Right ventricle myocardium superior (tissue), 1 donor: ENCODE data around the gene MYL5. TPM values are rescaled to one million over a fixed set of nuclear protein-coding genes. Genes with fewer than 3 reads are reported as not detected.

Source experiments
- ATAC-seq: fragments of 200-7000 bp; cut with Tn5 transposase; one replicate; pipeline ENCODE4 v1.9.1; 2020; ENCODE audit warnings: mild to moderate bottlenecking; ENCODE audit not compliant: poor library complexity
- DNase-seq: peaks from one replicate; pipeline ENCODE4 v3.0.0-alpha.2; 2020
- intact Hi-C: fragments of 100-400 bp; cut with DNase I; formaldehyde crosslinking; loops from one replicate; pipeline ENCODE4 v1.11.2; 2022
- total RNA-seq: library from RNA; stranded (reverse); fragmentation: NEBNext Ultra II Directional; extraction: Animal tissue kit (Norgen Biotek cat#: 25700); gene quantifications from one replicate; pipeline ENCODE4 v1.2.1, GENCODE V29; 2021
- donor health status: DM: no; HTN: yes; CAD: no; lungs with severe emphysema.

Gene MYL5
- total RNA-seq, 1 donor from 2014 or later, result 3.7 TPM

DNA sequence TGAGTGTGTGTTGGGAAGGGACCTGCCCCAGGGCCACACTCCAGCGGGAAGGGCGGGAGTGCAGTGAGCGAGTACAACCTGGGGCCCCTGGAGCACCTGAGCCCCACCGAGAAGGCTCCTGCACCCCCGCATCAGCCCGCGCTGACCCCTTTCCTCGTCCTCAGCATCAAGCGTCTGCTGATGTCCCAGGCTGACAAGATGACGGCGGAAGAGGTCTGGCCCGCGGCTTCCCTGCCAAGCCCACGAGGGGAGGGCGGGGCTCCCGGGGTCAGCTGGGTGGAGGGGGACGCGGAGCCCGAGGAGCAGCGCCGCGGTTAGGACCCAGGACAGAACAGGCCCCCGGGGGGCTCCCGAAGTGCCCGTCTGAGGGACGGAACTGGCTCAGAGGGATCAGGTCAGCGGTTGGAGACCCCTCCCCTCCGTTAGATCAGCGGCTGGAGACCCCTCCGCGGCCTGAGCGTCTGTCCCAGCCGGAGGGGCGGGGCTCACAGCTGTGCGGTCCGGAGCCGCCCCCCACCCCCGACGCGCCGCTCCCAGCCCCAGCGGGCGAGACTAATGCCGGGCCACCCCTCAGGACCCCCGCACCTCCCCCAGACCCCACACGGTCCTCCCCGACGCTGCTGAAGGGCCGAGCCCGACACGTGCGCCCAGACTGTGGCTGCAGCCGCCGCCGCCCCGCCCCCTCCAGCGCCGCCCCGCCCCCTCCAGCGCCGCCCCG lies 6.7 kb downstream of the MYL5 start:
- intact Hi-C loops, result no loop called here
- ATAC-seq (peak; percentile 58), DNase-seq (peak; percentile 84)

GRCh38 chr4:681736-682451 lies 7.6 kb downstream of the MYL5 start:
- ATAC-seq (no peak), DNase-seq (peak; percentile 67)
- intact Hi-C loops, result no loop called here

- intact Hi-C loops, result no loop called here
- DNase-seq (peak; percentile 40), ATAC-seq (no peak)
Measured at GRCh38 chr4:682490-683172, 8.3 kb downstream of the MYL5 start.

- ATAC-seq (no peak), DNase-seq (peak; percentile 42)
- intact Hi-C loops, result no loop called here
Measured at GRCh38 chr4:683247-683897, 9.0 kb downstream of the MYL5 start.

- intact Hi-C loops, result no loop called here
- DNase-seq (peak; percentile 88), ATAC-seq (peak; percentile 27)
Measured at GRCh38 chr4:683982-684622, 9.8 kb downstream of the MYL5 start.

- peak; percentile 38 for DNase-seq
- intact Hi-C loops, result no loop called here
- ATAC-seq, result no peak
Measured at GRCh38 chr4:684623-685327, 10.4 kb downstream of the MYL5 start.

DNA sequence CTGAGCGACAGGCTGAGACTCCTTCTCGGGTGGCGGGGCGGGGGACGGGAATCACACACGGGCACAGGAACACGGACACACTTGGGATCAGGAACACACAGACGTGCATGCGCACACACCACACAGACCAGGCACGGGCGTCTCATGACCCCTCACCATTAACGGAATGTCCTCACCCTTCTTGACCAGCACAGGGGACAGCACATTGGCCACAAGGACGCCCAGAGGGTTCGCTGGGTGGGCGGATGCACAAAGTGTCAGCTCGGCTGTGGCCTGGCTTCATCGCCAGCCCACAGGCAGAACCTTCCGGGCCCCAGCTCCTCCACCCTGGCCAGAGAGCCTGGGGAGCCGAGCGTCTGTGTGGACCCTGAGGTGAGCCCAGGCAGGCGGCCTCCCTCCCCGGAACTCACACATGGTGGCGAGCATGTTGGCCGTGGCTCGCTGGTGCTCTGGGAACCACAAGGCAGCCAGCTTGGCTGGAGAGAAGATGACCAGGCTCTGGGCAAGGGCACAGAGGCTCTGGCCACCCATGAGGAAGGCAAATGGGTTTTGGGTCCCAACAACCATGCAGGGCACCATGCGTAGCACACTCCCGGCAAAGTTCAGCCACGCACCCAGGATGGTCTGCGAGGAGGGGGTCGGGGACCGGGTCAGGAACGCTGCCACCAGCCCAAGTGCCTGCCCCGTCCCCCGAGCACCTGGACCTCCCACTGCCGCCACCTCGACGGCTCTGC lies 11.5 kb downstream of the MYL5 start:
- DNase-seq (peak; percentile 44), ATAC-seq (no peak)
- intact Hi-C loops, result no loop called here

GRCh38 chr4:686413-687040 lies 12.2 kb downstream of the MYL5 start:
- ATAC-seq, result no peak

GRCh38 chr4:687048-687970 lies 13.0 kb downstream of the MYL5 start:
- intact Hi-C loops, result no loop called here
- peak; percentile 85 for ATAC-seq

More at GRCh38 chr4:686413-687040, 12.2 kb downstream of the MYL5 start:
- intact Hi-C loops, result no loop called here
- DNase-seq, result no peak

GRCh38 chr4:687971-688853 lies 13.9 kb downstream of the MYL5 start:
- intact Hi-C loops, result no loop called here

More at GRCh38 chr4:687048-687970, 13.0 kb downstream of the MYL5 start:
- DNase-seq, result peak; percentile 96

GRCh38 chr4:688854-689681 lies 14.7 kb downstream of the MYL5 start, which contains the start of gene SLC49A3:
TSS of gene SLC49A3 (minus strand) at chr4:689151. CDS start at chr4:689127, 24 bp downstream.
- intact Hi-C loops, result no loop called here
- DNase-seq (peak; percentile 62), ATAC-seq (peak; percentile 42)

More at GRCh38 chr4:687971-688853, 13.9 kb downstream of the MYL5 start:
- ATAC-seq (peak; percentile 16), DNase-seq (peak; percentile 40)

- intact Hi-C loops, result no loop called here
- ATAC-seq, result no peak
- no peak for DNase-seq
Measured at GRCh38 chr4:689723-690122, 15.4 kb downstream of the MYL5 start.

- ATAC-seq (no peak), DNase-seq (no peak)
Measured at GRCh38 chr4:692771-693554, 18.6 kb downstream of the MYL5 start.

More at GRCh38 chr4:692771-693554, 18.6 kb downstream of the MYL5 start:
- intact Hi-C loops, result no loop called here
